ENCODE data around the gene FOXA2.

- TF ChIP-seq CTCF (IDR thresholded peaks at IDR 0.05): no peak
- TF ChIP-seq POLR2A (IDR thresholded peaks at IDR 0.05): no peak
Observed at GRCh38 chr20:22616551-22616950, 32.2 kb upstream of the FOXA2 start.

Data from prostate gland (tissue), 2 donors.